H1 (cell line): ENCODE data around the gene CMSS1. TPM values are rescaled to one million over a fixed set of nuclear protein-coding genes. Genes with fewer than 3 reads are reported as not detected.

ENCODE experiments used
- CTCF ChIA-PET: fragments of 300-600 bp; sonication (Branson Sonifier 250); formaldehyde crosslinking; loops from one replicate; lab custom pipeline; 2021; ENCODE audit not compliant: partially characterized antibody; lab: Charles Lee
- POLR2A ChIA-PET: fragments of 300-600 bp; sonication (Branson Sonifier 250); formaldehyde crosslinking; loops from one replicate; lab custom pipeline; 2021; ENCODE audit warnings: inconsistent platforms; ENCODE audit not compliant: partially characterized antibody; lab: Charles Lee
- DNase-seq, 2 experiments: peaks; one replicate each; pipeline versions ENCODE4 v3.0.0 to v3.0.0-alpha.2; 2010 to 2022; ENCODE audit warnings: low spot score in 2 of 2, low read depth in 1 of 2, mixed read lengths in 1 of 2
- FAIRE-seq: peaks from 2 replicates; lab custom pipeline; 2011; peaks lifted over from hg19 to GRCh38; lab: Jason Lieb, UNC
- H2AFZ ChIP-seq: 2 replicates; pipeline ENCODE4 v1.8.1; 2012; ENCODE audit warnings: low read length, inconsistent platforms
- H2AK5ac ChIP-seq: 2 replicates; pipeline ENCODE4 v1.6.1; 2013; ENCODE audit warnings: low read depth, low read length
- H2BK120ac ChIP-seq: replicated peaks from 2 replicates; pipeline ENCODE3; 2013; ENCODE audit warnings: low read depth, low read length, inconsistent platforms
- H2BK12ac ChIP-seq: 2 replicates; pipeline ENCODE4 v1.6.1; 2013; ENCODE audit warnings: low read depth, low read length
- H2BK15ac ChIP-seq: 2 replicates; pipeline ENCODE4 v1.6.1; 2013; ENCODE audit warnings: low read length
- H2BK20ac ChIP-seq: 2 replicates; pipeline ENCODE4 v1.6.1; 2013; ENCODE audit warnings: low read length
- H2BK5ac ChIP-seq: 2 replicates; pipeline ENCODE4 v1.6.1; 2013; ENCODE audit warnings: low read depth, low read length
- H3K14ac ChIP-seq: 2 replicates; pipeline ENCODE4 v1.6.1; 2013; ENCODE audit warnings: inconsistent platforms; ENCODE audit not compliant: insufficient read length
- H3K18ac ChIP-seq: 2 replicates; pipeline ENCODE4 v1.6.1; 2013; ENCODE audit warnings: low read length; ENCODE audit errors: extremely low read depth
- H3K23ac ChIP-seq: 2 replicates; pipeline ENCODE4 v1.6.1; 2013; ENCODE audit warnings: inconsistent platforms; ENCODE audit not compliant: insufficient read length
- H3K23me2 ChIP-seq: 2 replicates; pipeline ENCODE4 v1.6.1; 2013; ENCODE audit warnings: low read depth, low read length
- H3K27ac ChIP-seq: 2 replicates; pipeline ENCODE4 v1.6.1; 2011; ENCODE audit warnings: low read depth, low read length, inconsistent platforms
- H3K27me3 ChIP-seq, 4 experiments: replicated peaks in 1 of 4; 1 replicate in 1 of 4; 2 replicates in 3 of 4; pipeline versions ENCODE4 v1.6.1 to v1.8.1; 2011 to 2013; ENCODE audit warnings: low read length in 3 of 4, mild to moderate bottlenecking in 3 of 4, inconsistent platforms in 2 of 4, mixed read lengths in 2 of 4, moderate library complexity in 1 of 4; ENCODE audit not compliant: control insufficient read depth in 3 of 4, insufficient read depth in 3 of 4; ENCODE audit errors: extremely low read depth in 1 of 4
- H3K36me3 ChIP-seq, 4 experiments: 2 replicates each; pipeline versions ENCODE4 v1.6.1 to v1.8.1; 2011 to 2013; ENCODE audit warnings: mild to moderate bottlenecking in 4 of 4, low read length in 3 of 4, moderate library complexity in 2 of 4, control low read depth in 1 of 4, inconsistent platforms in 1 of 4; ENCODE audit not compliant: insufficient read depth in 4 of 4, control insufficient read depth in 2 of 4
- H3K4ac ChIP-seq: replicated peaks from 2 replicates; pipeline ENCODE3; 2013; ENCODE audit warnings: low read length, low read depth, mixed read lengths, inconsistent platforms; ENCODE audit not compliant: insufficient read length
- H3K4me1 ChIP-seq, 4 experiments: replicated peaks in 1 of 4; 1 replicate in 1 of 4; 2 replicates in 3 of 4; pipeline versions ENCODE4 v1.6.1 to v1.8.1; 2011 to 2013; ENCODE audit warnings: low read length in 3 of 4, inconsistent platforms in 2 of 4, mixed read lengths in 1 of 4; ENCODE audit not compliant: insufficient read depth in 4 of 4, control insufficient read depth in 3 of 4
- H3K4me2 ChIP-seq, 2 experiments: 2 replicates each; pipeline versions ENCODE4 v1.6.1 to v1.8.1; 2011 to 2013; ENCODE audit warnings: low read depth in 2 of 2, low read length in 2 of 2, control low read depth in 1 of 2, inconsistent platforms in 1 of 2, mild to moderate bottlenecking in 1 of 2; ENCODE audit not compliant: insufficient read depth in 1 of 2
- H3K4me3 ChIP-seq, 4 experiments: fragments of 200-600, 300-600 bp in 1 of 4; sonication (generic), shearing (Covaris generic), sonication (Bioruptor Twin) in 1 of 4; 2 replicates each; pipeline versions ENCODE4 v1.5.1 to v1.8.1; 2011 to 2016; ENCODE audit warnings: low read length in 4 of 4, low read depth in 3 of 4, control low read depth in 2 of 4, inconsistent platforms in 2 of 4, mild to moderate bottlenecking in 2 of 4, mixed read lengths in 1 of 4, moderate library complexity in 1 of 4; ENCODE audit not compliant: insufficient read depth in 2 of 4; ENCODE audit errors: extremely low read depth in 1 of 4
- H3K56ac ChIP-seq: replicated peaks from 2 replicates; pipeline ENCODE3; 2013; ENCODE audit warnings: low read depth, mild to moderate bottlenecking, mixed read lengths, low read length, inconsistent platforms; ENCODE audit not compliant: insufficient read length
- H3K79me1 ChIP-seq: 2 replicates; pipeline ENCODE4 v1.6.1; 2013; ENCODE audit warnings: low read depth, low read length, control low read depth
- H3K79me2 ChIP-seq, 2 experiments: 2 replicates each; pipeline versions ENCODE4 v1.6.1 to v1.8.1; 2012 to 2013; ENCODE audit warnings: low read length in 2 of 2, mild to moderate bottlenecking in 2 of 2, inconsistent platforms in 1 of 2; ENCODE audit not compliant: insufficient read depth in 2 of 2, control insufficient read depth in 1 of 2
- H3K9ac ChIP-seq, 4 experiments: replicated peaks in 1 of 4; 1 replicate in 1 of 4; 2 replicates in 3 of 4; pipeline versions ENCODE4 v1.6.1 to v1.8.1; 2011 to 2013; ENCODE audit warnings: low read depth in 3 of 4, low read length in 3 of 4, control low read depth in 2 of 4, mild to moderate bottlenecking in 2 of 4, moderate library complexity in 2 of 4, inconsistent platforms in 1 of 4; ENCODE audit errors: extremely low read depth in 1 of 4
- H3K9me3 ChIP-seq, 2 experiments: 2 replicates each; pipeline versions ENCODE4 v1.6.1 to v1.8.1; 2012 to 2013; ENCODE audit warnings: mild to moderate bottlenecking in 2 of 2, moderate library complexity in 2 of 2, control low read depth in 1 of 2, inconsistent platforms in 1 of 2, low read depth in 1 of 2, low read length in 1 of 2, mixed read lengths in 1 of 2; ENCODE audit not compliant: insufficient read depth in 2 of 2
- H4K20me1 ChIP-seq, 2 experiments: replicated peaks in 1 of 2; 2 replicates each; pipeline versions ENCODE3 to v1.8.1; 2011 to 2013; ENCODE audit warnings: inconsistent platforms in 2 of 2, low read length in 2 of 2, mild to moderate bottlenecking in 1 of 2; ENCODE audit not compliant: insufficient read depth in 2 of 2, control insufficient read depth in 1 of 2
- H4K5ac ChIP-seq: 2 replicates; pipeline ENCODE4 v1.6.1; 2013; ENCODE audit warnings: low read length, low read depth, mixed read lengths, inconsistent platforms; ENCODE audit not compliant: insufficient read length
- H4K8ac ChIP-seq: 2 replicates; pipeline ENCODE4 v1.8.0; 2013; ENCODE audit warnings: mild to moderate bottlenecking, moderate library complexity, low read length, inconsistent platforms; ENCODE audit not compliant: insufficient read depth; ENCODE audit errors: extremely low read depth
- H4K91ac ChIP-seq: replicated peaks from 2 replicates; pipeline ENCODE3; 2013; ENCODE audit warnings: low read length, mixed read lengths, inconsistent platforms; ENCODE audit not compliant: insufficient read length
- BACH1 ChIP-seq: IDR thresholded peaks from 2 replicates; pipeline ENCODE4 v1.6.1; 2012; ENCODE audit warnings: low read length, improper control_type of control experiment
- CHD1 ChIP-seq: IDR thresholded peaks from 2 replicates; pipeline ENCODE4 v1.6.1; 2012; ENCODE audit warnings: low read depth, low read length, improper control_type of control experiment
- EP300 ChIP-seq, 2 experiments: IDR thresholded peaks; 1 replicate in 1 of 2; 2 replicates in 1 of 2; pipeline ENCODE4 v1.6.1; 2011 to 2012; ENCODE audit warnings: low read depth in 2 of 2, low read length in 2 of 2, mild to moderate bottlenecking in 2 of 2, borderline replicate concordance in 1 of 2, inconsistent platforms in 1 of 2, moderate library complexity in 1 of 2
- KDM1A ChIP-seq: fragments of 200-600, 300-600 bp; sonication (generic); IDR thresholded peaks from 2 replicates; pipeline ENCODE4 v1.7.1; 2016; ENCODE audit warnings: mild to moderate bottlenecking, low read length, borderline replicate concordance
- RFX5 ChIP-seq: IDR thresholded peaks from 2 replicates; pipeline ENCODE4 v1.6.1; 2011; ENCODE audit warnings: low read depth, low read length, improper control_type of control experiment, borderline replicate concordance
- RNF2 ChIP-seq: fragments of 200-900, 300-1000 bp; sonication (generic); IDR thresholded peaks from 2 replicates; pipeline ENCODE4 v1.7.1; 2016; ENCODE audit warnings: borderline replicate concordance, low read depth, mild to moderate bottlenecking, antibody characterized with exemption, low read length; ENCODE audit not compliant: poor library complexity, severe bottlenecking; ENCODE audit errors: missing control alignments
- SIN3A ChIP-seq, 2 experiments: IDR thresholded peaks in 1 of 2; conservative IDR thresholded peaks in 1 of 2; 2 replicates each; pipeline ENCODE4 v1.6.1; 2011 to 2012; ENCODE audit warnings: low read length in 2 of 2, improper control_type of control experiment in 1 of 2, low read depth in 1 of 2, mild to moderate bottlenecking in 1 of 2
- SIRT6 ChIP-seq: IDR thresholded peaks from one replicate; pipeline ENCODE4 v1.7.1; 2012; ENCODE audit warnings: low read length, inconsistent platforms
- SIX5 ChIP-seq: IDR thresholded peaks from 2 replicates; pipeline ENCODE4 v1.6.1; 2011; ENCODE audit warnings: mild to moderate bottlenecking, low read depth, low read length
- SP2 ChIP-seq: IDR thresholded peaks from 2 replicates; pipeline ENCODE4 v1.6.1; 2012; ENCODE audit warnings: mild to moderate bottlenecking, low read length, inconsistent platforms
- SUZ12 ChIP-seq: fragments of 200-600 bp; sonication (generic); IDR thresholded peaks from 2 replicates; pipeline ENCODE4 v1.6.1; 2012; ENCODE audit warnings: mild to moderate bottlenecking, inconsistent platforms, low read length, moderate library complexity, mixed read lengths
- USF2 ChIP-seq: IDR thresholded peaks from 2 replicates; pipeline ENCODE4 v1.6.1; 2011; ENCODE audit warnings: low read length, improper control_type of control experiment
- WGBS, 2 experiments: shearing (Covaris generic) in 1 of 2; methylation state at CpG; one replicate each; pipeline versions ENCODE4 v1.1.6 to v1.1.7; 2013 to 2015; ENCODE audit warnings: low lambda C conversion rate in 2 of 2, mixed read lengths in 2 of 2, inconsistent platforms in 1 of 2, low coverage in 1 of 2, missing lambda C conversion rate in 1 of 2; ENCODE audit not compliant: insufficient replicate concordance in 2 of 2, insufficient coverage in 1 of 2, insufficient read length in 1 of 2; ENCODE audit errors: extremely low coverage in 1 of 2, missing lambda C conversion rate in 1 of 2; 5-methylcytosine and 5-hydroxymethylcytosine counted together
- polyA plus RNA-seq, 7 experiments: library from polyadenylated mRNA; depleted of rRNA in 3 of 7; stranded (reverse) in 5 of 7; unstranded in 2 of 7; fragments of >200 nt in 5 of 7; fragments of 200-250 nt in 2 of 7; gene quantifications; 1 replicate in 5 of 7; 2 replicates in 1 of 7; 4 replicates in 1 of 7; pipeline versions ENCODE4 v1.2.1 to v1.2.3, GENCODE V29; 2011 to 2013; ENCODE audit warnings: missing spikeins in 2 of 7, mixed read lengths in 2 of 7
- total RNA-seq: library from RNA; stranded (reverse); fragmentation: NEBNext Ultra II Directional; extraction: Animal tissue kit (Norgen Biotek cat#: 25700); gene quantifications from 2 replicates; pipeline ENCODE4 v1.2.1, GENCODE V29; 2021
- TF ChIP-seq, protein P1 (sequence below): IDR thresholded peaks from 2 replicates; pipeline ENCODE4 v1.6.1; 2012; ENCODE audit warnings: inconsistent platforms

Gene CMSS1
- total and polyA plus RNA-seq, 2 of the 8 experiments (the other 6 are each of a cell fraction or from before 2014, with no cell fraction given), result 15.2 to 75.1 TPM

- H3K27me3 ChIP-seq, result no peaks in the 10 kb centered on the region
- no peak overlapping the region for H2AFZ ChIP-seq
- H3K9me3 ChIP-seq, result no peaks in the 10 kb centered on the region
- no peak overlapping the region for H3K9ac ChIP-seq
- FAIRE-seq (no peak), DNase-seq (no peak)
- H3K79me1 ChIP-seq, result no peaks in the 10 kb centered on the region
- H3K23ac ChIP-seq, result no peak overlapping the region
- H3K4ac ChIP-seq, result no peak overlapping the region
- no peak overlapping the region for H2BK15ac ChIP-seq
- no peak overlapping the region for H2BK20ac ChIP-seq
- H3K4me2 ChIP-seq, result no peak overlapping the region
- H2BK12ac ChIP-seq, result no peak overlapping the region
- POLR2A ChIA-PET, result no interaction called here
- peaks cover 0 to 6% (median 0%) of the 10 kb centered on the region in 4 experiments; a peak in 1 of 7 replicates for H3K4me1 ChIP-seq
- no peak overlapping the region for H2BK5ac ChIP-seq
- no peaks in the 10 kb centered on the region; a peak in 1 of 8 replicates for H3K36me3 ChIP-seq
- H4K5ac ChIP-seq, result no peak overlapping the region
- H3K23me2 ChIP-seq, result no peaks in the 10 kb centered on the region
- H2BK120ac ChIP-seq, result no peak overlapping the region
- no peak overlapping the region for H2AK5ac ChIP-seq
- no peak overlapping the region for H3K18ac ChIP-seq
- no peaks in the 10 kb centered on the region for H3K79me2 ChIP-seq
- no peak overlapping the region for H3K14ac ChIP-seq
- no peaks in the 10 kb centered on the region for H4K20me1 ChIP-seq
- no peak overlapping the region for H3K56ac ChIP-seq
- CTCF ChIA-PET, result interaction anchor here (3.6 kb wide), 1 partner anchor 11 kb away, joined by 15 read pairs; no protein-coding TSS in a partner anchor
- no peak overlapping the region for H3K27ac ChIP-seq
- WGBS, 2 experiments, result 76% methylated on average over 2 of the region's 2 CpGs; no CpG with 5 or more reads in 1 of the 2 experiments
- no peak overlapping the region for H4K91ac ChIP-seq
- H4K8ac ChIP-seq, result no peak overlapping the region
- H3K4me3 ChIP-seq, result no peak overlapping the region
- TF ChIP-seq EP300 (IDR thresholded peaks at IDR 0.05; ENCODE audit: borderline replicate concordance in 1 of 2, low read depth in 2 of 2, low read length in 2 of 2), result no peak
- no peak for TF ChIP-seq KDM1A
- no peak for TF ChIP-seq SP2
- TF ChIP-seq SIRT6, result no peak
- TF ChIP-seq SIN3A (conservative IDR thresholded peaks at IDR 0.05 in 1 of 2, IDR thresholded peaks at IDR 0.05 in 1 of 2; ENCODE audit: low read depth in 1 of 2, low read length in 2 of 2), result no peak
- TF ChIP-seq SIX5, result no peak
- TF ChIP-seq, protein P1, sequence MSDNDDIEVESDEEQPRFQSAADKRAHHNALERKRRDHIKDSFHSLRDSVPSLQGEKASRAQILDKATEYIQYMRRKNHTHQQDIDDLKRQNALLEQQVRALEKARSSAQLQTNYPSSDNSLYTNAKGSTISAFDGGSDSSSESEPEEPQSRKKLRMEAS, result no peak
- no peak for TF ChIP-seq CHD1
- TF ChIP-seq USF2, result no peak
- TF ChIP-seq RFX5, result no peak
- no peak for TF ChIP-seq BACH1
- TF ChIP-seq RNF2, result no peak
- no peak for TF ChIP-seq SUZ12
Measured at GRCh38 chr3:99777708-99778107, 40.0 kb upstream of the CMSS1 start.
